ENCODE results near the gene EBF4.
A peak's percentile ranks its signal among the peaks of the same experiment; 100 is the strongest.

Gene EBF4

GRCh38 chr20:2734899-2735298 lies 42.3 kb downstream of the EBF4 start:
- no peak for DNase-seq
- TF ChIP-seq GATA1 (IDR thresholded peaks at IDR 0.05; ENCODE audit: low read depth, low read length) (no peak), POLR2A (IDR thresholded peaks at IDR 0.05; ENCODE audit: low read length) (no peak)

GRCh38 chr20:2736441-2736840 lies 43.9 kb downstream of the EBF4 start:
- no peak for TF ChIP-seq GATA1 (IDR thresholded peaks at IDR 0.05; ENCODE audit: low read depth, low read length)
- no peak for DNase-seq

GRCh38 chr20:2738331-2739041 lies 45.9 kb downstream of the EBF4 start:
- no peak for DNase-seq
- no peak for TF ChIP-seq POLR2A (IDR thresholded peaks at IDR 0.05; ENCODE audit: low read length)
- no peak for TF ChIP-seq GATA1 (IDR thresholded peaks at IDR 0.05; ENCODE audit: low read depth, low read length)

- TF ChIP-seq GATA1 (IDR thresholded peaks at IDR 0.05; ENCODE audit: low read depth, low read length) (no peak), POLR2A (IDR thresholded peaks at IDR 0.05; ENCODE audit: low read length) (no peak)
- no peak for DNase-seq
These were observed 46.4 kb downstream of the EBF4 start for GRCh38 chr20:2739042-2739398.

GRCh38 chr20:2740702-2741101 lies 48.1 kb downstream of the EBF4 start:
- no peak for DNase-seq
- TF ChIP-seq POLR2A (IDR thresholded peaks at IDR 0.05; ENCODE audit: low read length) (no peak), GATA1 (IDR thresholded peaks at IDR 0.05; ENCODE audit: low read depth, low read length) (no peak)

GRCh38 chr20:2741463-2741862 lies 48.9 kb downstream of the EBF4 start:
- no peak for TF ChIP-seq GATA1 (IDR thresholded peaks at IDR 0.05; ENCODE audit: low read depth, low read length)
- no peak for DNase-seq

GRCh38 chr20:2741881-2742280 lies 49.3 kb downstream of the EBF4 start:
- TF ChIP-seq GATA1 (IDR thresholded peaks at IDR 0.05; ENCODE audit: low read depth, low read length) (no peak), POLR2A (IDR thresholded peaks at IDR 0.05; ENCODE audit: low read length) (no peak)
- no peak for DNase-seq

GRCh38 chr20:2742431-2742830 lies 49.9 kb downstream of the EBF4 start:
- no peak for TF ChIP-seq POLR2A (IDR thresholded peaks at IDR 0.05; ENCODE audit: low read length)
- no peak for TF ChIP-seq GATA1 (IDR thresholded peaks at IDR 0.05; ENCODE audit: low read depth, low read length)
- no peak for DNase-seq

GRCh38 chr20:2742934-2743559 lies 50.5 kb downstream of the EBF4 start:
- TF ChIP-seq POLR2A (IDR thresholded peaks at IDR 0.05; ENCODE audit: low read length) = no peak
- no peak for TF ChIP-seq GATA1 (IDR thresholded peaks at IDR 0.05; ENCODE audit: low read depth, low read length)
- peak; percentile 50 to 71 for DNase-seq

GRCh38 chr20:2745060-2745910 lies 52.7 kb downstream of the EBF4 start:
- TF ChIP-seq GATA1 (IDR thresholded peaks at IDR 0.05; ENCODE audit: low read depth, low read length) (no peak), POLR2A (IDR thresholded peaks at IDR 0.05; ENCODE audit: low read length) (no peak)
- no peak for DNase-seq

GRCh38 chr20:2745936-2746635 lies 53.5 kb downstream of the EBF4 start:
- no peak for DNase-seq
- no peak for TF ChIP-seq POLR2A (IDR thresholded peaks at IDR 0.05; ENCODE audit: low read length)
- TF ChIP-seq GATA1 (IDR thresholded peaks at IDR 0.05; ENCODE audit: low read depth, low read length) = no peak

- DNase-seq = no peak
- TF ChIP-seq POLR2A (IDR thresholded peaks at IDR 0.05; ENCODE audit: low read length) (no peak), GATA1 (IDR thresholded peaks at IDR 0.05; ENCODE audit: low read depth, low read length) (no peak)
These were observed 54.2 kb downstream of the EBF4 start for GRCh38 chr20:2746636-2747265.

GRCh38 chr20:2747676-2748235 lies 55.2 kb downstream of the EBF4 start:
- TF ChIP-seq POLR2A (IDR thresholded peaks at IDR 0.05; ENCODE audit: low read length) (no peak), GATA1 (IDR thresholded peaks at IDR 0.05; ENCODE audit: low read depth, low read length) (no peak)
- no peak for DNase-seq
